ENCODE measurements around the gene TM4SF1.

GRCh38 chr3:149381173-149382100, 4.0 kb upstream of the TM4SF1 start:
- no peak for TF ChIP-seq POLR2A (IDR thresholded peaks at IDR 0.05)
- no peak for TF ChIP-seq CTCF (IDR thresholded peaks at IDR 0.05)
